HG03064 (cell line): ENCODE results near the gene UBA6.
"Not testable (repeated sequence)": the region's sequence is repeated elsewhere in the genome, so short reads cannot be mapped to it uniquely, and the experiment has no call there.

Source experiments
- ATAC-seq: cut with Tn5 transposase; IDR thresholded peaks from one replicate; pipeline ENCODE4 v1.9.1; 2021; ENCODE audit warnings: low read depth; ENCODE audit not compliant: unreplicated experiment

The UBA6 gene

GRCh38 chr4:67700738-67701516, at the start of gene UBA6:
Gene UBA6 (minus strand): TSS chr4:67701155. CDS start chr4:67701119, 36 bp downstream.
- peak; percentile 98 for ATAC-seq

DNA sequence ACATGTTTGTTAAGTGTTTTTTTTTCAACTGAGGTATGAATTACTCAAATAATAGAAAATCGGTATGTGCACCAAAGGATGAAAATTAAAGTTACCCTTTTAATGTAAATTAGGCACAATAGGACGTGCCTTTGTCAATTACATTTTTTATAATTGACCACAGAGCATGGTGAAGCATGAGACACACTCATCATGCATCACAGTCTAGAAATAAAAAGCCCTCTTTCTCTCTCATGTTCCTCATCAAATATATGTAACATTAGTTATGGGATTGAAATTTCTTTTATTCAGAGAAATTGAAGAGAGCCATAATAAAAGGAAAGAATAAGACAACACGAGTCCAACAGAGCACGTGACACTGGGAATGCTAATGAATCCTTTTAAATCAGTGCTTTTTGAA, 49.7 kb upstream of the UBA6 start:
- ATAC-seq: no peak

GRCh38 chr4:67749286-67749685, 48.3 kb upstream of the UBA6 start:
- no peak for ATAC-seq

- ATAC-seq: peak; percentile 53
Observed at GRCh38 chr4:67746797-67747495, 46.0 kb upstream of the UBA6 start.

DNA sequence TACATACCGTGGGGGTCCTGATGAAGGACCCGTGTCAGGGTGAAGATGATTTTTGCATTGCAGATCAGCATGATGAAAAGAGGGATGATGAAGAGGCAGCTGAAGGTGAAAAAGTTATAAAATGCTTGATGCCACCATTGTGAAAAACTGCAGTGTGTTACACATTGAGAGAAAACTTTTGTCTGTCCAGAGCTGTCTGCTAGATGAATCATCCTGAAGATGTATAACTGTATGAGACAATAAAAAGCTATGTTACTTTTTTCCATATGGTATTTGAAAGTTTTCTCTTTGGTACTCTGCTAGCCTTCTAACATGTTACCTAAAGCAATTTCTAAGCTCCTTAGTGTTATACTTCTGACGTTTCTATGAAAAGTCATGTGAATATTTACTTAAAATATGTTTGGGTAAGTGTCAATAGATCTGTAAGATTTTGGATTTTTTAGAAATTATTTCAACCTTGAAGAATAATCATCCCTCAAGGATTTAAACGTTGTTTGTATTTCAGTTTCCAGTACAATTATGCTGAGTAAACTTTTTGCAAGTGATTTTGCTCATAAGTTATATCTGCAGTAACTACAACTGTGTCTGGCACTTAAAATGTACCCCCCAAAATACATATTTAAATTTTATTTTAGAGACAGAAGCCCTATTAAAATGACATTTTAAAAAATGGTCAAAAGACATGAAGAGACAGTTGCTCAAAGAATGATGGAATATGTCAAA, 43.8 kb upstream of the UBA6 start:
- no peak for ATAC-seq

DNA sequence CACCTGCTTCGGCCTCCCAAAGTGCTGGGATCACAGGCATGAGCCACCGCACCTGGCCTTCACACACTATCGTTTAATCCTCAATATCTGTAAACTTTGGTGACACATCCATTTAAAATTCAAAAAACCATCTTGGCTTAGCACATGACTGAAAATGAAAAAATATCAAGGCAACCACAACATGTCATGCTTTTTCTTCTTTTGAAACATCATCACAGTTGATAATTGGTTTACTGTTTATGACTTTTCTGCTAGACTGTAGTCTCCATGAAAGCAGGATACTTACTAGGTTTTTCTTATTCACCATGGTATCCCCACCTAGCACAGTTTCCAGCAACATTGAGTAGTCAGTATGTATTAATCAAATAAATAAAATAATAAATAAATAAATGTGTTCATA, 42.2 kb upstream of the UBA6 start:
- ATAC-seq: no peak

- no peak for ATAC-seq
Observed at GRCh38 chr4:67736262-67736661, 35.3 kb upstream of the UBA6 start.

DNA sequence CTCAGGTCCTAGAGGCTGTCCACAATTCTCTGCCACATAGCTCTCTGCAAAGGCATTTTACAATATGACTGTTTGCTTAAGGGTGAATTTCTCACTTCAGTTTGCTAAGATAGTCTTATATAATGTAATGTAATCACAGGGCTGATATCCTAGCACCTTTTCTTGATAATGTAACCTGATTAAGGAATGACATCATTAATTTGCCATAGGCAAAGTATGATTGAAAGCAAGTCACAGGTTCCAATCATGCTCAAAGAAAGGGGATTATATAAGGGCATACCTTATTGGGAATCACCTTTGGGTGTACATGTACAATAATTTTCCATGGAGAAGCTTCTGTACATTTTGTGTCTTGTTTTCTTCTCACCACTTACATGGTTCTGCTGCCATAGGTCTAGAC, 34.4 kb upstream of the UBA6 start:
- no peak for ATAC-seq

DNA sequence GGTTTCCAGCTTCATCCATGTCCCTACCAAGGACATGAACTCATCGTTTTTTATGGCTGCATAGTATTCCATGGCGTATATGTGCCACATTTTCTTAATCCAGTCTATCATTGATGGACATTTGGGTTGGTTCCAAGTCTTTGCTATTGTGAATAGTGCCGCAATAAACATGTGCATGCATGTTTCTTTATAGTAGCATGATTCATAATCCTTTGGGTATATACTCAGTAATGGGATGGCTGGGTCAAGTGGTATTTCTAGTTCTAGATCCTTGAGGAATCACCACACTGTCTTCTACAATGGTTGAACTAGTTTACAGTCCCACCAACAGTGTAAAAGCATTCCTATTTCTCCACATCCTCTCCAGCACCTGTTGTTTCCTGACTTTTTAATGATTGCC, 29.6 kb upstream of the UBA6 start:
- ATAC-seq: not testable (repeated sequence)

GRCh38 chr4:67727124-67727850, 26.3 kb upstream of the UBA6 start:
- ATAC-seq: no peak

DNA sequence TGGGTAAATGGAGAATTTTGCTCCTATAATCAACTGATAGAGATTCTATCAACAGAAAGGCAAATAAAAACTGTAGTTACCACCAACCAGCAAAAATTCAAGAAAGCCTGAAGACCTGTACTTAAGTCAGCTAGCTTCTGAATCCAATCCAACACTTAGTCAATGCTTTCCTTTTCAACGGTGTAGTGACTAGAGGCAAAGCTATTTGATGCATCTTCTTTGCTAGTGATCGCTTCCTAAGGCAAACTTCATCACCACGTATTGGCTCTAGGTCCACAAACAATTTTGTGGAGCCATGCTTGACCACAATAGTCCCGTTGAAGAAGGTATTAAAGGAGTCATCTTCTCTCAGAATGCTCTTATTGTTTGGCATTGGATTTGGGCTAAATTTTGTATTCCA, 25.0 kb upstream of the UBA6 start:
- ATAC-seq: no peak

- no peak for ATAC-seq
Observed at GRCh38 chr4:67725132-67725531, 24.2 kb upstream of the UBA6 start.

DNA sequence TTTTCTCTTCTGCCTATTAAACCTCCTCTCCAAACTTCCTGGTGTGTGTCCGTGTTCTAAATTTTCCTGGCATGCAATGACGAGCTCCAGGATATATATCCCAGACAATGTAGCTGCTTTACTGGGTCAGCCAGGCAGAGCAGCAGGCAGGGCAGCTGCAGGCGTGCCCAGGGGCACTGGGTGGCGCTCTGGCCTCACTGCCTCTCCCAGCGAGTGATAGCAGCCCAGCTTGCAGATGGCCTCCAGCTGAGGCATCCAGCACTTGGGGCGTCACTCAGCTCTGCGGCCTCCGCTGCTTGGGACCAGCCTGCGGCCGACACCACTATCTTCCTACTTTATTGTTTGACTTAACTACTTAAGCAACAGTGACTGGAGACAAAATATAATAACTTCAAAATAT, 23.0 kb upstream of the UBA6 start:
- ATAC-seq: no peak

DNA sequence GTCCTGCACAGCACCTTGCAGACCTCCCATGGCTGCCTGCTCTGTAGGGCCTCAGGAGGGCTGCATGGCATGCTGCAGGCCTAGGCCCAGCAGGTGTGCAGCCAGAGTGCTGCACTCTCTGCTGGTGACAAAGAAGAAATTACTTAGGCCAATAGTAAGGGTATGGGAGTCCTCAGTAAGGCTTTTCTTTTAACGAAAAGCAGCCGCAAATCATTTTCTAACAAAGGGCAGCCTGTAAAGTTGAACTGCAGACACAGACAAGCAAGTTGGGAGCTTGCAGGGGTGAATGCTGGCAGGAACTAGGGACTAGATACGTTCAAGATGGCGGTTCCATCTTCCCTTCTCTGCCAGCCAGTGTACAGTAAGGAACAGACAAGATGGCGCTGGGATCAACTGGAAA, 22.4 kb upstream of the UBA6 start:
- ATAC-seq: no peak

- no peak for ATAC-seq
Observed at GRCh38 chr4:67721770-67722597, 21.0 kb upstream of the UBA6 start.

- no peak for ATAC-seq
Observed at GRCh38 chr4:67721315-67721769, 20.4 kb upstream of the UBA6 start.

DNA sequence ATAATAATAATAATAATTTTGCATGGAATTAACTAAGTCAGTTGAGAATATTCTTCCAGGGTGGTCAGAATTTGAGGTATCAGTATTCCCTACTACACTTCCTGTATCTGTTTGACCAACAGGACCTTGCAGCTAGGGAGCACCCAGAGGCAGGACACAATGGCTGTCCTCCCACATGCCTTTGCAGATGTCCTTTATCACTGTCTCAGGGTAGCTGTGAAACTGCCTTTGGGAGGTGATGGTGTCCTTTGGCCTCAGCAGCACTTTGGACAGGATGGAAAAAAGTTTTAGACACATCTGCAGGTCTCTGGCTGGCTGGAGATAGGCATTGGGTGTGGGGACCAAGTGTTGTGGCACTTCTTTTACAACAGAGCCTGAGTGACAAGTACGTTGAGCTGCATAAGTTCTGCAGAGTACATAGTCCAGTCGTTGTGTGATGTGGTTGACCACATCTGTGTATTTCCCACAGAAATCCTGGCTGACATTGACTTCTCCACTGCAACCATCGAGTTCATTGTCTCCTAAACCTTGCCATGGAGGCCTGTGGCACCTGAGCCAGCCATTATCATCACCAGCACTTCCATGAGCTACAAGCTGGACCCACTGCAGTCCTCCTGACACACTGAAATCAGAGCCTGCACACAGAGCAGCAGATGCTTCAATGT, 19.1 kb upstream of the UBA6 start:
- ATAC-seq: no peak

GRCh38 chr4:67718848-67719247, 17.9 kb upstream of the UBA6 start:
- no peak for ATAC-seq

DNA sequence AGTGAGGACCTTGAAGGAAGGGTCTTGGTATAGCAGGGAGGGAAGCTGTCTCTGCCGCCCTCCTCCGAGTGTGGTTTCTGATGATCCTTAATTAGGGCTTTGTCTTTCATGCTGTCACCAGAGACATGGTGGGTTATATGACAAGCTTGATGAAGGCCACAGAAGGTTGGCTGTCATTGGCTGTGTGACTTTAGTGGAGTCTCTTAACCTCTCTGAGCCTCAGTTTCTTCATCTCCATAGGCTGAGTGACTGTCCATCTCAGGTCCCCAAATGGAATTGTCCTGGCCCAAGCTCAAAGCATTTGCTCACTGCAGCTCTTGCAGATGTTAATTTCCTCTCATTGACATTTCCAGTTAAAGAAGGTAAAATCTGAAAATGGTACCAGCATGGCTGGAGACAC, 16.6 kb upstream of the UBA6 start:
- no peak for ATAC-seq
